Ectodermal cell (in vitro differentiated cells): ENCODE measurements around the gene MDN1. TPM values are rescaled to one million over a fixed set of nuclear protein-coding genes. Genes with fewer than 3 reads are reported as not detected.
A peak's percentile ranks its signal among the peaks of the same experiment; 100 is the strongest.
"Not testable (repeated sequence)": the region's sequence is repeated elsewhere in the genome, so short reads cannot be mapped to it uniquely, and the experiment has no call there.

Source experiments
- H3K27ac ChIP-seq: 2 replicates; pipeline ENCODE4 v1.7.0; 2013; ENCODE audit warnings: mild to moderate bottlenecking, low read depth, low read length; ENCODE audit not compliant: insufficient read depth, poor library complexity, severe bottlenecking
- H3K27me3 ChIP-seq: 2 replicates; pipeline ENCODE4 v1.7.0; 2013; ENCODE audit warnings: mild to moderate bottlenecking, low read length; ENCODE audit not compliant: insufficient read depth, control insufficient read depth, poor library complexity, severe bottlenecking
- H3K36me3 ChIP-seq: one replicate; pipeline ENCODE4 v1.7.0; 2013; ENCODE audit warnings: low read length; ENCODE audit not compliant: control insufficient read depth, insufficient read depth
- H3K4me1 ChIP-seq: one replicate; pipeline ENCODE4 v1.7.0; 2013; ENCODE audit warnings: low read length; ENCODE audit not compliant: control insufficient read depth, insufficient read depth
- H3K4me3 ChIP-seq: 2 replicates; pipeline ENCODE4 v1.7.0; 2013; ENCODE audit warnings: low read depth, low read length, control low read depth; ENCODE audit not compliant: insufficient read depth
- H3K9me3 ChIP-seq: 2 replicates; pipeline ENCODE4 v1.7.0; 2013; ENCODE audit warnings: mild to moderate bottlenecking, low read length, moderate library complexity; ENCODE audit not compliant: control insufficient read depth
- WGBS, 2 experiments: methylation state at CpG; one replicate each; pipeline ENCODE4 v1.1.7; 2013; ENCODE audit warnings: missing lambda C conversion rate in 2 of 2; 5-methylcytosine and 5-hydroxymethylcytosine counted together
- polyA plus RNA-seq, 4 experiments: library from polyadenylated mRNA; stranded (reverse); fragments of 50-300 nt; gene quantifications; one replicate each; pipeline ENCODE4 v1.2.3, GENCODE V29; 2013

MDN1 gene
- 24.9 TPM for polyA plus RNA-seq (2013, experiment 1 of 4)
- 30.3 TPM for polyA plus RNA-seq (2013, experiment 2 of 4)
- 19.0 TPM for polyA plus RNA-seq (2013, experiment 3 of 4)
- 22.4 TPM for polyA plus RNA-seq (2013, experiment 4 of 4)

GRCh38 chr6:89819336-89820130, at the start of gene MDN1:
TSS of gene MDN1 (minus strand) at chr6:89819794. CDS start at chr6:89819607, 187 bp downstream.
- Histone ChIP-seq H3K4me3 (peak within 1 kb of the TSS; percentile 92), H3K36me3 (no peaks in the 10 kb centered on the region), H3K27ac (peak within 1 kb of the TSS; percentile 87), H3K9me3 (no peaks in the 10 kb centered on the region), H3K27me3 (no peaks in the 10 kb centered on the region), H3K4me1 (peaks cover 8% of the 10 kb centered on the region)
- 1% methylated on average over 65 of the region's 65 CpGs for WGBS, 2 experiments

- 98 to 99% methylated on average over 5 to 6 of the region's 6 CpGs for WGBS, 2 experiments
- Histone ChIP-seq H3K9me3 (no peaks in the 10 kb centered on the region), H3K27ac (no peak overlapping the region), H3K36me3 (peaks cover 74% of the 10 kb centered on the region), H3K27me3 (no peaks in the 10 kb centered on the region), H3K4me3 (no peak overlapping the region), H3K4me1 (no peaks in the 10 kb centered on the region)
These were observed 46.6 kb upstream of the MDN1 start for GRCh38 chr6:89866024-89866678.

- H3K4me3 ChIP-seq, result no peak overlapping the region
- H3K4me1 ChIP-seq, result no peaks in the 10 kb centered on the region
- 100% methylated on average over 2 of the region's 2 CpGs; no CpG with 5 or more reads in 1 of the 2 experiments for WGBS, 2 experiments
- H3K27ac ChIP-seq, result no peak overlapping the region
- H3K9me3 ChIP-seq, result no peaks in the 10 kb centered on the region
- H3K27me3 ChIP-seq, result no peaks in the 10 kb centered on the region
- H3K36me3 ChIP-seq, result peaks cover 69% of the 10 kb centered on the region
These were observed 43.1 kb upstream of the MDN1 start for GRCh38 chr6:89862698-89863097.

GRCh38 chr6:89862273-89862672, 42.7 kb upstream of the MDN1 start:
- Histone ChIP-seq H3K36me3 (peaks cover 68% of the 10 kb centered on the region), H3K9me3 (no peaks in the 10 kb centered on the region), H3K4me3 (no peak overlapping the region), H3K27me3 (no peaks in the 10 kb centered on the region), H3K27ac (no peak overlapping the region), H3K4me1 (no peaks in the 10 kb centered on the region)
- 95 to 98% methylated on average over 5 of the region's 5 CpGs for WGBS, 2 experiments

GRCh38 chr6:89859744-89860143, 40.1 kb upstream of the MDN1 start:
- Histone ChIP-seq H3K27me3 (no peaks in the 10 kb centered on the region), H3K4me3 (no peak overlapping the region), H3K4me1 (no peaks in the 10 kb centered on the region), H3K27ac (no peak overlapping the region), H3K36me3 (peaks cover 63% of the 10 kb centered on the region), H3K9me3 (no peaks in the 10 kb centered on the region)
- WGBS, 2 experiments, result 94 to 95% methylated on average over 4 of the region's 4 CpGs

- Histone ChIP-seq H3K4me1 (no peaks in the 10 kb centered on the region), H3K27ac (no peak overlapping the region), H3K9me3 (no peaks in the 10 kb centered on the region), H3K4me3 (no peak overlapping the region), H3K36me3 (peaks cover 53% of the 10 kb centered on the region), H3K27me3 (no peaks in the 10 kb centered on the region)
- WGBS, 2 experiments, result 96 to 100% methylated on average over 1 of the region's 1 CpG
These were observed 38.4 kb upstream of the MDN1 start for GRCh38 chr6:89858041-89858440.

GRCh38 chr6:89853068-89853467, 33.5 kb upstream of the MDN1 start:
- no peak overlapping the region for H3K27ac ChIP-seq
- H3K36me3 ChIP-seq, result peaks cover 27% of the 10 kb centered on the region
- no peaks in the 10 kb centered on the region for H3K27me3 ChIP-seq
- WGBS, 2 experiments, result 100% methylated on average over 1 of the region's 1 CpG
- H3K9me3 ChIP-seq, result no peaks in the 10 kb centered on the region
- no peaks in the 10 kb centered on the region for H3K4me1 ChIP-seq
- H3K4me3 ChIP-seq, result no peak overlapping the region

GRCh38 chr6:89847513-89847912, 27.9 kb upstream of the MDN1 start:
- H3K36me3 ChIP-seq, H3K4me3 ChIP-seq, H3K9me3 ChIP-seq, H3K4me1 ChIP-seq, H3K27me3 ChIP-seq, H3K27ac ChIP-seq: not testable (repeated sequence)
- WGBS, 2 experiments, result 94 to 96% methylated on average over 5 of the region's 5 CpGs

GRCh38 chr6:89843070-89843469, 23.5 kb upstream of the MDN1 start:
- H3K4me3 ChIP-seq, result no peak overlapping the region
- H3K27ac ChIP-seq, result no peak overlapping the region
- H3K4me1 ChIP-seq, result peaks cover 5% of the 10 kb centered on the region
- peaks cover 5% of the 10 kb centered on the region for H3K36me3 ChIP-seq
- no peaks in the 10 kb centered on the region for H3K9me3 ChIP-seq
- H3K27me3 ChIP-seq, result no peaks in the 10 kb centered on the region
- 98 to 100% methylated on average over 3 of the region's 3 CpGs for WGBS, 2 experiments

GRCh38 chr6:89842228-89842627, 22.6 kb upstream of the MDN1 start:
- Histone ChIP-seq H3K27ac (no peak overlapping the region), H3K36me3 (peaks cover 5% of the 10 kb centered on the region), H3K9me3 (no peaks in the 10 kb centered on the region), H3K27me3 (no peaks in the 10 kb centered on the region), H3K4me1 (peaks cover 5% of the 10 kb centered on the region), H3K4me3 (no peak overlapping the region)
- WGBS, 2 experiments, result 90 to 94% methylated on average over 2 of the region's 2 CpGs
